Activated CD4-positive, alpha-beta memory T cell treated with anti-CD3 and anti-CD28 coated beads for 36 hours (primary cell): ENCODE results near the gene CSPG4. TPM values are rescaled to one million over a fixed set of nuclear protein-coding genes. Genes with fewer than 3 reads are reported as not detected.
A peak's percentile ranks its signal among the peaks of the same experiment; 100 is the strongest.

Source experiments
- CTCF ChIA-PET: fragments of 350-600 bp; sonication (Branson Sonifier 250); formaldehyde crosslinking; loops from one replicate; lab custom pipeline; 2021; ENCODE audit warnings: antibody characterized with exemption, inconsistent platforms; lab: Charles Lee
- POLR2A ChIA-PET: fragments of 350-600 bp; sonication (Branson Sonifier 250); formaldehyde crosslinking; loops from one replicate; lab custom pipeline; 2021; ENCODE audit warnings: antibody characterized with exemption; lab: Charles Lee
- DNase-seq: peaks from one replicate; pipeline ENCODE4 v3.0.0-alpha.2; 2020
- H3K27ac Mint-ChIP-seq: one replicate; pipeline ENCODE4 v1.8.0; 2021; ENCODE audit warnings: mixed read lengths
- H3K27me3 Mint-ChIP-seq: one replicate; pipeline ENCODE4 v1.8.0; 2021; ENCODE audit warnings: mixed read lengths
- H3K36me3 Mint-ChIP-seq: one replicate; pipeline ENCODE4 v1.8.0; 2021; ENCODE audit warnings: mixed read lengths
- H3K4me1 Mint-ChIP-seq: one replicate; pipeline ENCODE4 v1.8.0; 2021; ENCODE audit warnings: low read depth, mixed read lengths
- H3K4me3 Mint-ChIP-seq: one replicate; pipeline ENCODE4 v1.8.0; 2021; ENCODE audit warnings: mild to moderate bottlenecking, mixed read lengths
- H3K9me3 Mint-ChIP-seq: one replicate; pipeline ENCODE4 v1.8.0; 2021; ENCODE audit warnings: mixed read lengths
- intact Hi-C: fragments of 100-400 bp; cut with micrococcal nuclease; formaldehyde crosslinking; loops from one replicate; pipeline ENCODE4 v1.15.1; 2023
- total RNA-seq, 2 experiments: library from RNA; stranded (reverse); gene quantifications; one replicate each; pipeline ENCODE4 v1.2.3, GENCODE V29; 2021

CSPG4 gene
- total RNA-seq, 2 experiments from 2014 or later = not detected

DNA sequence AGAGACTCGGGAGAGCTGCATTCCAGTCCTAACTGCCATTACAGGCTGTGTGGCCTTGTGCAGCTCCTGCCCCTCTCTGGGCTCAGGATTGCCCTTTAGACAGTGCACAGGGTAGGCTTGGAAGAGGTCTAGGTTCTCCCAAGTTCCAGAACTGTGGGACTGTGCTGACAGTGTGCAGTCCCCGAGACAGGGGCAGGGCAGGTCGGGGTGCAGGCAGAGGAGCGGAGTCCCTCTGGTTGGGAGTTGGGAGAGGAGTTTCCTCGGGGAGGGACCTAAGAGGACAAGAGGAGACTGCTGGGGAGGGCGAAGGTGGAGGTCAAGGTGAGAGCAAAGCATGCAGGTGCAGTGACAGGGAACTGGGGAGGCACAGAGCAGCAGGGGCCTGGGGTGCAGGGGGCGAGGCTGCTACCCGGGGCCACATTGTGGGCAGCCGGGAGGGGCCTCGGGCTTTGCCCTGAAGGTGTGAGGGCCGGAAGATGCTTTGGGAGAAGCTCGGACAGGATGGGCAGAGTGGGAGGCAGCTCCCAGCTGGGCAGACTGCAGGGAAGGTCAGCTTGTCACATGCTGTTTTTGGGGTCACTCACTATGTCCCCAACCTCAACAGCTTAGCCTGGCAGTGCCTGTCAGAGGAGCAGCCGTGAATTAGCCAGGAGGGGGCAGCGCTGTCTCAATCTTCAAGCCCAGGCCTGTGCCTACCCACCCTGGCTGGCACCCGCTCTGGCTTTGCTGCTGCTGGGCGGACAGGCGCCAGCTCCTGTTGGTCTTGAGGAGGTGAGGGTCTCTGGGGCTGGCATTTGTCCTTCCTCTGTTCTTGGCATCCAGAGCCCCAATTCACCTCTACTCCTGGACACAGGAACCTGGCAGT is 15.4 kb upstream of the CSPG4 start:
- Mint-ChIP-seq H3K27ac (no peak overlapping the region), H3K4me1 (peaks cover 7% of the 10 kb centered on the region), H3K27me3 (peaks cover 4% of the 10 kb centered on the region), H3K4me3 (no peak overlapping the region), H3K36me3 (no peaks in the 10 kb centered on the region), H3K9me3 (no peaks in the 10 kb centered on the region)
- CTCF ChIA-PET = interaction anchor here (0.6 to 7.4 kb wide), 10 partner anchors 15 to 411 kb away, joined by 3 to 89 read pairs (median 4); no protein-coding TSS in a partner anchor
- POLR2A ChIA-PET = no interaction called here
- intact Hi-C loops = loop anchor here (1.0 to 10.0 kb wide), 3 partner anchors 74 to 407 kb away; partner anchors contain the start of gene FBXO22
- peak; percentile 81 for DNase-seq

DNA sequence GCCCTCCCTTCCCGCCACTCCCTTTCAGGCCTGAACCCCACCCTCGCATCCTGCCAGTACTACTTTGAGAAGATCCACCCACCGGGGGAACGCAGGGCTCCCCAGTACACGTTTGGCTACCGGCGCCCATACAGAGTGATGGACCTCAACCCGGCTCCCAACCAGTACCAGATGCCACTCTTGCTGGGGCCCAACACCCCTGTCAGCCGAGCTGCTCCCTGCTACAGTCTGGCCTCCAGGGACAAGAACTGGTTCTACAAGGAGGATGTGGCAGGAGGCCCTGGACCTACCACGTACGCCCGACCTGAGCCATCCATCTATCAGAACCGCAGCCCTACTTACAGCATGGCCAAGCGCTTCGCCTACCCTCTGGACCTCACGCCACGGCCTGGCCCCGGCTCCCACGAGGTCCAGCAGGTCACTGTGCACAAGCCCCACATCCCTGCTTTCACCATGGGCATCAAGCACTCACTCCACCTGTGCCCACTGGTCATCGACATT is 14.4 kb upstream of the CSPG4 start:
- no peak overlapping the region for H3K4me3 Mint-ChIP-seq
- intact Hi-C loops = loop anchor here (10.0 kb wide), 2 partner anchors 178 to 408 kb away; partner anchors contain the start of gene FBXO22
- H3K4me1 Mint-ChIP-seq = peaks cover 5% of the 10 kb centered on the region
- DNase-seq = no peak
- CTCF ChIA-PET = interaction anchor here (1.3 to 7.4 kb wide), 4 partner anchors 74 to 412 kb away, joined by 3 to 89 read pairs (median 12); no protein-coding TSS in a partner anchor
- H3K36me3 Mint-ChIP-seq = no peaks in the 10 kb centered on the region
- no peaks in the 10 kb centered on the region for H3K9me3 Mint-ChIP-seq
- H3K27me3 Mint-ChIP-seq = no peaks in the 10 kb centered on the region
- H3K27ac Mint-ChIP-seq = no peak overlapping the region
- POLR2A ChIA-PET = no interaction called here

DNA sequence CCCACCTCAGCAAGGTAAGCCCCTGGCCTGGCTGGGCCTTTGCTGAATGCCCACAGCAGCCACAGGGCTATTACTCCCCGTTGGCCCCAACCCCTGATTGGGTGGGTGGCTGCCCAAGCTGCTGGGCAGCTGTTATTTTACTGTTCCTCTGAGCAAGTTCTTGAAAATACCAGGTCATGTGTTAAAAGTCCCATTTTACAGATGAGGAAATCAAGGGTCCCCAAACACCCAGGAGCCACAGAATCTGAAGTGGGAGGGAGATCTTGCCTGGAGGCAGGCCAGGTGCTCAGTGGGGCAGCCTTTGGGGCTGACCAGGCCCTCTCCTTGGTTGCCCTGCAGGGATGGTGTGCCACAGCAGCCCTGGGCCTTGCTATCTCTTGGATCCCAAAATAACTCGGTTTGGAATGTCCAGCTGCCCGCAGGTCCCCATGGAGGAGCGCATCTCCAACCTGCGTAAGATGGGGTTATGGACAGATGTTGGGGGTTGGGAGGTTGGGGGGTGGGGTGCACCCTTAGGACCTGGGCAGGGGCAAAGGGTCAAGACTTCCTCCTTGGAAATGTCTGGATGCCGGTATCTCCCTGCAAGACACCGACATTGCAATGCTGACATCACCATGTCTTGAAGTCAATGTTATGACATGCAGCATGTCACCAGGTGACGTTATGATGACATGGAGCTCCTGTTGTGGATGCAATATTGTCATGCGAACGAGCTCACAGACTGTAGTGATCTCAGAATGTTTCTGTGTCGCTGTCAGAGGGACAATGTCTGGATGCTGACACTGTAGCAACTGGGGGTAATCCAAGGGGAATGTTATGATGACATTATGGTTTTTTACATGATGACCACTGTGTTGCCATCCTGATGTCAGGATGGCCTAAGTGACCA is 13.3 kb upstream of the CSPG4 start:
- intact Hi-C loops = loop anchor here (10.0 kb wide), 2 partner anchors 179 to 409 kb away; partner anchors contain the start of gene FBXO22
- Mint-ChIP-seq H3K4me1 (peaks cover 6% of the 10 kb centered on the region), H3K36me3 (no peaks in the 10 kb centered on the region), H3K27ac (no peak overlapping the region), H3K9me3 (no peaks in the 10 kb centered on the region), H3K4me3 (no peak overlapping the region), H3K27me3 (peaks cover 4% of the 10 kb centered on the region)
- ChIA-PET POLR2A (no interaction called here), CTCF (interaction anchor here (7.4 kb wide), 1 partner anchor 75 kb away, joined by 89 read pairs; no protein-coding TSS in a partner anchor)
- no peak for DNase-seq

DNA sequence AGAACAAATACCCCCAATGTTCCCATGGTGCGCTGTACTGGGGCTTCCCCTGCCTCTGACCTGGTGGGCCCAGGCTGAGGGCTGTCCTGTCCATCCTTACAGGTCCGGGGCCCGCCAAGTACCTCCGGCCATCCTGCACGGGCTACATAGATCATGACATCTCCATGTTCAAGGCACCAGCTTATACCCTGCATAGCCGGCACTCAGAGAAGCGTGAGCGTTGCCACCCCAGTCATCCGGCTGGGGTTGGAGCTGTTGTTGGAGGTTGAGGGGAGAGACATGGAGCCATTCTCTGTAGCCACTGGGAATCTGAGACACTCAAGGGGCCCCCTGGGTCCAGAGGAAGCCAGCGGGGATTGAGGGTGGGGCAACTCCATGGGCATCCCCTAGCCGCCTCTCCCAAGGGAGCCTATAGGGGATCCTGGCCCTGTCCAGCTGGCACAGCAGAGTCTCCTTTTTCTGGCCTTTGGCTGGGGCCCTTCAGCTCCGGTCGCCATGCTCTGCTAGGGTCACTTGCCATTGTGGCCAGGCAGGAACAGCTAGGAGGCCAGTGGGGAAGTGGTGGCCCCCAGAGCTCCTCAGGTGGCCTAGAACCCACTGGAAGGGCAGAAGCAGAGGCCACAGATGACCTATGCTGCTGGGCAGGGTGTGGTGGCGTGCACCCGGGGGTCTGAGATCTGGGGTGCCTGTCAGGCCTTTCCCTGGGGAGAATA is 12.5 kb upstream of the CSPG4 start:
- no peaks in the 10 kb centered on the region for H3K9me3 Mint-ChIP-seq
- H3K36me3 Mint-ChIP-seq = no peaks in the 10 kb centered on the region
- H3K4me1 Mint-ChIP-seq = peaks cover 8% of the 10 kb centered on the region
- POLR2A ChIA-PET = no interaction called here
- H3K27me3 Mint-ChIP-seq = peaks cover 8% of the 10 kb centered on the region
- DNase-seq = no peak
- CTCF ChIA-PET = interaction anchor here (1.0 to 7.4 kb wide), 3 partner anchors 8 to 76 kb away, joined by 3 to 89 read pairs (median 12); no protein-coding TSS in a partner anchor
- H3K27ac Mint-ChIP-seq = no peak overlapping the region
- no peak overlapping the region for H3K4me3 Mint-ChIP-seq
- intact Hi-C loops = loop anchor here (10.0 kb wide), 2 partner anchors 180 to 410 kb away; partner anchors contain the start of gene FBXO22

DNA sequence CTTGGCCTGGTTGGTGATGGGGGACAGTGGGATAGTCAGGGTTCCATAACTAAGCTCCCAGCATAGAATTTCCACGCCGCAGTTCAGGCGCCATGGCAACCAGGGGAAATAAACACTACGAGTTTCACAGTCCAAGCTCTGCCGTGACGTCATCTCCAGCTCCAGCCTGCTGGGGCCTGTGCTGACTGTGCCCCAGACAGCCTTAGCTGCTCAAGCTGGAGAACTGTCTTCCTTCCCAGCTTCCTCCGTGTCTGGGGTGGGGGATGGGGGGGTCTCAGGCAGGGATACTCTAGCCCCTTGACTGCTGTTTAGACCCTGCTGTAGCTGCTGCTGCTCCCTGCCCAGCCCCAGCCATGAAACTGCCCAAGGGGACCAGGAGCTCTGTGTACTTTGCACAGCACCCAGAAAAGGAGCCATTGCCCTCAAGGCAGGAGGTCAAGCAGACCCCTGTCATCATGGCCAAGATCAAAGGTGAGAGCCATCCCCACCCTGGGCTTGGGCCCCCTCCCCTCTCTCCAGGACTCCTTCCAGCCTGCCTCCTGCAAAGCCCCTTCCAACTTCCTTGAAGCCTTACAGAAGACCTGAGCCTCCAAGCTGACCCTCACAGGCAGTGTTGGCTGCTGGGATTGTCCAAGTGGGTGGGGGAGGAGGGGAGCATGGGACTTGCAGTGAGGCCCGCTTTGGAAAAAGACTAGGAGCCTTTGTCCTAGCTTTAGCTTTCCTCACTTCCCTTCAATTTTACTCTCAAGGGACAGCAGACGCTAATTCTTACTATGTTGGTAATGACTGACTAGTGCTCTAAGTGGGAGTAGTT is 11.4 kb upstream of the CSPG4 start:
- ChIA-PET CTCF (interaction anchor here (0.9 to 1.9 kb wide), 7 partner anchors 9 to 333 kb away, joined by 3 to 12 read pairs (median 4); no protein-coding TSS in a partner anchor), POLR2A (no interaction called here)
- DNase-seq = peak; percentile 73
- peaks cover 9% of the 10 kb centered on the region for H3K27me3 Mint-ChIP-seq
- intact Hi-C loops = loop anchor here (10.0 kb wide), 2 partner anchors 181 to 411 kb away; partner anchors contain the start of gene FBXO22
- H3K36me3 Mint-ChIP-seq = no peaks in the 10 kb centered on the region
- H3K4me3 Mint-ChIP-seq = no peak overlapping the region
- H3K27ac Mint-ChIP-seq = no peak overlapping the region
- peaks cover 8% of the 10 kb centered on the region for H3K4me1 Mint-ChIP-seq
- no peaks in the 10 kb centered on the region for H3K9me3 Mint-ChIP-seq

DNA sequence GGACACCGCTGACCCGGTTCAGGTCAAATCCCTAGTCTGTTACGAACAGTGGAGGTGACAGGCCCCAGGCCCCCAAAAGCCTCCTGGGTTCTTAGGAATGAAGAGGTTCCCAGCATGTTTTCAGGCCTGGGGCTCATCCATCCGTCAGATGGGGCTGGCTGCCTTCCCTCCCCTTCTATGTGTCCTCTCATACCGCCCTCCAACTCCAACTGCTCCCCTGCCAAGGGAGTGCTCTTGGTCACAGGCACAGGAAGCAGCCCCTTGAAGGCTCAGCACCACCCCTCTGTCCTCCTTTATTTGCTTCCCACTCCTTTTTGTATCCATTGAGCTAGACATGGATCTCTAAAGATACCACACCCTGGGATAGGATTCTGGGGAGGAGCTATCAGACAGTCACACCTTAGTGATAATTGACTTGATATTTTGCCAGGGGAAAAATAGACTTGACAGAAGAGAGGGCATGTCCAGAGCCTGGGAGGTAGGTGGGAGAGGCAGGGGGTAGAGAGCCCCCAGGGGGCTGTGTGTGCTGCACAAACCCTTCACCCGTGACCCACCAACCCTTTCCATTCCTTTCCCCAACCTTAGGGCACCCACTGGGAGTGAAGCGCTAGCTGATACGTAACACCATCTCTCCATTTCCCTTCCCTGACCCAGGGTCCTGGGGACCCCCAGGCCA is 10.7 kb upstream of the CSPG4 start:
- Mint-ChIP-seq H3K4me1 (peaks cover 8% of the 10 kb centered on the region), H3K36me3 (no peaks in the 10 kb centered on the region), H3K4me3 (no peak overlapping the region), H3K27ac (no peak overlapping the region), H3K9me3 (no peaks in the 10 kb centered on the region), H3K27me3 (peaks cover 10% of the 10 kb centered on the region)
- ChIA-PET CTCF (interaction anchor here (0.9 to 1.9 kb wide), 6 partner anchors 10 to 333 kb away, joined by 3 to 12 read pairs (median 4); no protein-coding TSS in a partner anchor), POLR2A (no interaction called here)
- intact Hi-C loops = loop anchor here (10.0 kb wide), 2 partner anchors 181 to 411 kb away; partner anchors contain the start of gene FBXO22
- no peak for DNase-seq

DNA sequence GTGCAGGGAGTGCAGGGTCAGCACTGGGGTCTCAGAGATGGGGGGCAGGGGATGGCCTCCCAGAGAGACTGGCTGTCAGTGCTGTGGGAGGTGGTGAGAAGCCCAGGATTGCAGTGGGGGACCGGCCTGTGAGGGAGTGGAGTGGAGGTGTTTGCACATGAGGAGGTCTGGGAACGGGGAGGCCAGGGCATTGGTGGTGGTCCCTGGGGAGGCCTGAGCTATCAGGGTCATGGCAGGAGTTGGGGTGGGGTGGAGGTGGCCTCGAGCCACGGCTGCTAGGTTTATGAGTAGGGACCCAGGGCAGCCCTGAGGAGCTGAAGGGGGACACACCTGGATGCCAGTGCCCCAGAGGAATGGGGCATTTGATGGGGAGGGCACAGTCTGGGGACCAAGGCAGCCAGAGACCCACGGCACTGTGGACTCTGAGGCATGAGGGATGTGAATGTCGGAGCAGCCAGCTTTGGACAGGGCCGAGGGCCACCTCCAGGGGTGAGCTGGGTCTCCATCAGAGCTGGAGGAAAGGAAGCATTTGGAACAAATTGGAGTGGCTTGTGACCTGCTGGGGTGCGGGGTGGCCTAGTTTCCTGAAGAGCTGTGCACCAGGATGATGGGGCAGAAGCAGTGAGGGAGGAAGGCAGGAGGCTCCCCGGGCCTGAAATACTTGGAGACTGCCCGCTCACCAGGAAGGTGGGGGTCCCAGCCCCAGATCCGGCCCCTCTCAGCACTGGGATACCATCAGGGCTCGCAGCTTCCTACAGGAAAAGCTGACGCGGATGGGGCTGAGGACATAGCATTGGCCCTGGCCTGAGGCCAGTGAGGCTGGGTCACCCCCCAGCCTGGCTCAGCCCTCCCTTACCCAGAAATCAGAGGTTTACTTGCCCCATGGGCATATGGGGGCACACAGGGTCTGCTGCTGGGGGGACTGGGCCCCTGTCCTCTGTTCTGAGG is 9.5 kb upstream of the CSPG4 start:
- Mint-ChIP-seq H3K4me3 (no peak overlapping the region), H3K9me3 (no peaks in the 10 kb centered on the region), H3K27me3 (peaks cover 10% of the 10 kb centered on the region), H3K4me1 (peaks cover 8% of the 10 kb centered on the region), H3K36me3 (no peaks in the 10 kb centered on the region), H3K27ac (no peak overlapping the region)
- intact Hi-C loops = loop anchor here (10.0 kb wide), 2 partner anchors 183 to 413 kb away; partner anchors contain the start of gene FBXO22
- no peak for DNase-seq
- ChIA-PET CTCF (interaction anchor here (0.5 to 1.2 kb wide), 2 partner anchors 79 to 321 kb away, joined by 4 to 6 read pairs; no protein-coding TSS in a partner anchor), POLR2A (no interaction called here)

DNA sequence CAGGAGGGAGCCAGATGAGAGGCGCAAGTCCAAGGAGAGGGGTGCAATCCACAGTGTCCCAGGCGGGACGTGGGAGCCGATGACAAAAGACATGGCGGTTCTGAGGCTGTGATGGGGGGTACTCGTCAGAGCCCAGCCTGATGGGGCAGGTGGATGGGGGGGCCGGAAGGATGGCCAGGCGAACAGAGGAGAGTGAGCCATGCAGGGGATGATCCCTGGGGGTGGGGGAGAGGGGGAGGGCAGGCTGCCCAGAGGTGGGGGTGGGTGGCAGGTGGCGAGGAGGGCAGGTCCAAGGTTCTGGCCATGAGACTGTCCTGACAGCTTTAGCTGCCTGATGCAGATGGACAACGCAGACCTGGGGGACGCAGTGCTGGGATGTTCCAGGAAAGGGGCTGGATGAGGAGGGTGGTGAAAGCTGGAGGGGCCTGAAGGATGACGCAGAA is 8.9 kb upstream of the CSPG4 start:
- H3K4me3 Mint-ChIP-seq = no peak overlapping the region
- no peak for DNase-seq
- ChIA-PET POLR2A (no interaction called here), CTCF (interaction anchor here (0.5 to 1.2 kb wide), 2 partner anchors 80 to 320 kb away, joined by 4 to 6 read pairs; no protein-coding TSS in a partner anchor)
- intact Hi-C loops = loop anchor here (10.0 kb wide), 2 partner anchors 183 to 413 kb away; partner anchors contain the start of gene FBXO22
- H3K9me3 Mint-ChIP-seq = no peaks in the 10 kb centered on the region
- peaks cover 8% of the 10 kb centered on the region for H3K4me1 Mint-ChIP-seq
- H3K36me3 Mint-ChIP-seq = no peaks in the 10 kb centered on the region
- H3K27ac Mint-ChIP-seq = no peak overlapping the region
- peaks cover 10% of the 10 kb centered on the region for H3K27me3 Mint-ChIP-seq
